GM19099 (cell line): ENCODE results near the gene CERKL.

Experiments
- POLR2A ChIP-seq: IDR thresholded peaks from 3 replicates; pipeline ENCODE4 v1.6.1; 2011; ENCODE audit warnings: low read depth; ENCODE audit not compliant: insufficient read length; ENCODE audit errors: extremely low read depth

CERKL gene

DNA sequence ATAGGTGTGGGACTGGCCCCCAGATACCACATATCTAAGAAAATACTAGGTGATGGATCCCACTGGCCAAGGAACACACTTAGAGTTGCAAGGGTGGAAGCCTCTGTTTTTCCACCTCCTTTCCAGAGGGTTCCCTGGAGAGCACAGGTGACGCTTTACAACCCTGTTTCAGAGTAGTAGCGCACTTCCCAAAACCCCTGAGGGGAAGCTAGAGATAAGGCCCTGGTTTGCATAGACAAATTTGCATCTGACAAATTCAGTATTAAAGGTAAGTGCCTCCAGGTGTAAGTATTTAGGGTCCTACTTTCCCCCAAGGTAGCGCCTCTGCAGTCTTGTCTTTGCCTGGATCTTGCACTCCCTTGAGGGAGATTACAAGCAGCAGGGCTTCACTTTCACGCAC lies 474 bp upstream of the CERKL start:
- no peak for TF ChIP-seq POLR2A

DNA sequence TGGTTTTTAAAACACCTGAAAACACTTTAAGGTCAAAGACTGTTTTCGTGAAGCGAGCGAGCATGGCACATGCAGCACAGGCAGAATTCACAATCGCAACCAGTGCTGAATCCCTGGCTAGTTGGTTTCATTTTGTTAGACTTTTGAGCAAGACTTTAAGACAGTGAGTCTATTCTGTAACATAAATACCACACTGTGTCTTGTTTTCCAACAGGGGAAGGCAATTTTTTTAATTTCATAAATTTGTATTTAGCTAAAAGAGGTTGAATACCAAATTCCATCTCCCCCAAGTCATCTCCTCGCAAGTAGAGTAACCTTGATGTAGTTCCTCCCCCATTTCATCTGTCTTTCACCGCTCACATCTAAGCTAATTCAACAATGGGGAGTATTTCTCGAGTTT lies 1.4 kb downstream of the CERKL start:
- no peak for TF ChIP-seq POLR2A

- no peak for TF ChIP-seq POLR2A
These were observed 7.4 kb downstream of the CERKL start for GRCh38 chr2:181649436-181649979.

DNA sequence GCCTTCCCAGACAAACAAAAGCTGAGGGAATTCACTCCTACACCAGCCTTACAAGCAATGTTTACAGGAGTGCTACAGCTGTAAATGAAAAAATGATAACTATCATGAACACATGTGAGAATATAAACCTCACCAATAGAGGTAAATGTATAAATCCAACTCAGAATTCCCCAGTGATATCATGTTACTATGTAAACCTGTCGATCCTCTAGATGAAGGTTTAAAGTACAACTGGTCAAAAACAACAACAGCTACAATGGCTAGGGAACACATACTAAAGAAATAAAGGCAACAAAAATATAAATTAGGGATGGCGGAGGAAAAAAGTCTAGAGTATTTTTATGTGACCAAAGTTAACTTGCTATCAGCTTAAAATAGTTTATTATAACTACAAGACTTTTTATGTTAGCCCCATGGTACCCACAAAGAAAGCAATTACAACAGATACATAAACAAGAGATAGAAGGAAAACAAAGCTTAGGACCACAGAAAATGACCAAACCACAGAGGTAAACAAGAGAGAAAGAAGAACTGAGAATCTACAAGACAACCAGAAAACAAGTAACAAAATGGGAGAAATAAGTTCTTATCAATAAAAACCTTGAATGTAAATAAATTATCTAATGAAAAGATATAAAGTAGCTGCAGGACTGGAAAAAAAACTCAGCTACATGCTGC lies 8.3 kb downstream of the CERKL start:
- no peak for TF ChIP-seq POLR2A

DNA sequence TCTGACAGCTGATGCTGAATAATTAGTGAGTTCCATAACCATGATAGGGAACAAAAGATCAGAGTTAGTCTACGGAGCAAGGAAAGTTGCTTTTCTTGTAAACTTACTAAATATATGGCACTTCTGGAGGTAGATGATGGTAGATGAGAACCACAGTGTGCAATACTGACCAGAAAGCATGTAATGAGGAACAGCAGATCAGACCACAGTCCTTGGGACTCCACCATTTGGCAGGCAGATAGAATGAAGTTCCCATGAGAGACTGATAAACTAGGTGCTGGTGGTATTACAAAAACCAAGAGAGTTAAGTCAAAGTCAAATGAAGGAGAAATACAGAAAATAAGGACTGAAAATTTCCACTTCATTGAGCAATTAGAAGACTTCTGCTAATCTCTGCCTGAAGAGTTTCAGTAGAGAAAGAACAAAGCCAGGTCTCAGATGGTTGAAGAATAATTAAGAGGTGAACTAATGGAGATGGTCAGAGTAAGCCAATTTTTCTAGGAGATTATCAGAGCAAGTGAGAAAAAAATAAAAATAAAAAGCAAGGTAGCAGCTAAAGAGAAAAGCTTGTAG lies 10.4 kb downstream of the CERKL start:
- no peak for TF ChIP-seq POLR2A

DNA sequence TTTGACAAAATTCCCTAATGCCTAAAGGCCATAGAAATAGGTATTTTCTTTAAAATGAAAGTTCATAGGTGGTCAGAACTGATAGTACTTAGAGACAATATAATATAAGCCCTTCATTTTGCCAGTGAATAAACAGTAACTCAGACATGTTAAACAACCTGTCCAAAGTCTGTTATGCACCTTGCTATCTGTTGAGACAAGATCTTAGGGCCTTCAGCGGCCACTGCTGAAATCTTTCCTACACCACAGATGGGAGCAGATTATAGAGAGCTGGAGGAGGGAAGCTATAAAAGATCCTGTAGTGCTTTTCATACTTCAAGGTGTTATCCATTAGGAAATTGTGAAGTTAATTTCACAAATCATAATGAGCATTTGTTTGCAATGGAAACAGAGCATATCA lies 13.8 kb downstream of the CERKL start:
- no peak for TF ChIP-seq POLR2A

- TF ChIP-seq POLR2A = no peak
These were observed 14.8 kb downstream of the CERKL start for GRCh38 chr2:181642086-181642485.

- TF ChIP-seq POLR2A = no peak
These were observed 17.2 kb downstream of the CERKL start for GRCh38 chr2:181639686-181640085.

DNA sequence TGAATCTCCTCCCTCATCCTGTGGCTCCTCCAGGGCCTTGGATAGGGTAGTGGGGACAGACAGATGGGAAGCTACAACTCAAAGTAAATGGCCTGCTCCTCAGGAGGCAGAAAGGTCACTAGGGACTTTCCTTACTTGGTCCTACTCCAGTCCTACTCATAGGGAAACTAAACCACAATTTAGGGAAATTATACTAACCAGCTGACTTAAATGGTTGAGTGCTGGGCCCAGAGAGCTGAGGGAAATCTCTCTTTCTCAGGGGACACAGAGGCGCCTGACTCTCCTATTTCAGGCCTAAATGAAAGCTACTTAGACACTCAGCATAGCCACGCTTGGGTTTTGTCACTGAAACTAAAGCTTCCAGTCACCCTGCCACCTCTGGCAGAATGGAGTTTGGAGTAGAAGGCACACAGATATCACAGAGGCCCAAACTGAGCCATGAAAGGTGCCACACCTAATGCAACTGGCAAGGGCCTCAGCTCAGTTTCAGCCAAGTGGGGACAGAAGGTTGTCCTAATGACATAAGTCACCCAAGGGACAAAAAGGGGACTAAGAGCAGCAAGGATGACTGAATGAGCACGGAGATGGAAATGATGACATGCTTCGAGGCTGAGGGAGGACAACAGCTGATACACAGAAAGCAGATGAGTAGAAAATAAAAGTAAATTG lies 24.0 kb downstream of the CERKL start:
- no peak for TF ChIP-seq POLR2A

DNA sequence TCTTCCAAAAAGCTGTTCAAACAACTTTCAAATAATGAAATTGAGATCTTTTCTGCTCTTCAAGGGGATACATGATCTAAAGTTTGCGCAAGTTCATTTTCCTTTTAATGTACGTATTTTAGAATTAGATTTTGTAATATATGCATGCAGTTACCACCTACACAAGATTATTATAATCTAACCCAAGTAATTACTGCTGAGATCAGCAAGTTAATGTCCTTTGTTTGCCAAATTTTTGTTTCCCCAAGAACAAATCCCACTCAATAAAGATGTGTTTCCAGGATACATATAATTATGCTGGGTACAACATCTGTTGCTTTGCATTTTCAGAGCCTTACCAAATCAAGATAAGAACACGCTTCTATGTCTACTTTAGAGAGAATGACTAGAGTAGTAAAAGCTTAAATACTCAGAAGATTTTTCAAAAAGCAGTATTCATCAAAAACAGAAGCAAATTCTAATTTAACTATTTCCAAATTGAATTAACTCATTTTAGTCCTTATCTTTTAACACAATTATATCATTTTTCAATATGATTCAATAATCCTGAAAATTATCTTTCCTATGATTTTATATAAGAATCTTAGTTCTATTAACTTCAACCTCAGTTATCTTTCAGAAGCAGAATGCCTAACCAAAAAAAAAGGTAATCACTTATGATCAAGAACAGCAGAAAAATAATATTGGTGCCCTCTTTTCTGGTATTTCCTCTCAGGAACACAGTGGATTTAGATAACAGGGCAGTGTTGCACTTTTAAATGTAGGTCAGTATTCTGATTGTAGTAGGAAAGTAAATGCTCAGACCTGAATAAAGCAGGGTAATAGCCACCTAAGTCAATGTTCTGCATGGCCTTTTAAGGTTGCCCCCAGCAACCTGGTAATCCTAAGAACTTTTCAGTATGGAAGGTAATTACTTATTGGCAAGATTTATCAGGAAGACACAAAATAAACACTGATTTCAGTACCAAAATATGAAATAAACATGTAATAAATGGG lies 28.0 kb downstream of the CERKL start:
- no peak for TF ChIP-seq POLR2A

- no peak for TF ChIP-seq POLR2A
These were observed 29.4 kb downstream of the CERKL start for GRCh38 chr2:181627545-181627944.

DNA sequence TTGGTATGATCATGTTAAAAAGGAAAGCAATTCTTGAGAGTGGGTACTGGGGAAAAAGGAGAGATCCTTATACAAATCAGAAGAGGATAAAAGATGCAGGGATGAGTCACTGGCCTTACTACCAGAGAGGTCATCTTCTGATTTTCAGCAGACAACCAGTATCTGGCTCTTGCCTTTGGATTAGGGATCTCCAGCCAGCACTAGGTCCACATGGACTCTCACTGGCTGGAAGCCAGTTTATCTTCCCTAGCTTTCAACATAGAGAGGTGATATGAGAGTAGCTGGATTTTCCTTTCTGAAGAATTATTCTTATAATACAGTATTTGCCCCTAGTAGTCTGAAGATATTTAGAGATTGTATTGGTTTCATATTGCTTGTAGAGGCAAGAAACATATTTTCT lies 30.2 kb downstream of the CERKL start:
- no peak for TF ChIP-seq POLR2A

- TF ChIP-seq POLR2A = no peak
These were observed 33.7 kb downstream of the CERKL start for GRCh38 chr2:181623159-181623558.

- no peak for TF ChIP-seq POLR2A
These were observed 35.0 kb downstream of the CERKL start for GRCh38 chr2:181621779-181622490.
